ENCODE measurements around the gene MAP1B. TPM values are rescaled to one million over a fixed set of nuclear protein-coding genes. Genes with fewer than 3 reads are reported as not detected.
A peak's percentile ranks its signal among the peaks of the same experiment; 100 is the strongest.

Gene MAP1B
- total RNA-seq, 1 donor from 2014 or later: 20.5 TPM

DNA sequence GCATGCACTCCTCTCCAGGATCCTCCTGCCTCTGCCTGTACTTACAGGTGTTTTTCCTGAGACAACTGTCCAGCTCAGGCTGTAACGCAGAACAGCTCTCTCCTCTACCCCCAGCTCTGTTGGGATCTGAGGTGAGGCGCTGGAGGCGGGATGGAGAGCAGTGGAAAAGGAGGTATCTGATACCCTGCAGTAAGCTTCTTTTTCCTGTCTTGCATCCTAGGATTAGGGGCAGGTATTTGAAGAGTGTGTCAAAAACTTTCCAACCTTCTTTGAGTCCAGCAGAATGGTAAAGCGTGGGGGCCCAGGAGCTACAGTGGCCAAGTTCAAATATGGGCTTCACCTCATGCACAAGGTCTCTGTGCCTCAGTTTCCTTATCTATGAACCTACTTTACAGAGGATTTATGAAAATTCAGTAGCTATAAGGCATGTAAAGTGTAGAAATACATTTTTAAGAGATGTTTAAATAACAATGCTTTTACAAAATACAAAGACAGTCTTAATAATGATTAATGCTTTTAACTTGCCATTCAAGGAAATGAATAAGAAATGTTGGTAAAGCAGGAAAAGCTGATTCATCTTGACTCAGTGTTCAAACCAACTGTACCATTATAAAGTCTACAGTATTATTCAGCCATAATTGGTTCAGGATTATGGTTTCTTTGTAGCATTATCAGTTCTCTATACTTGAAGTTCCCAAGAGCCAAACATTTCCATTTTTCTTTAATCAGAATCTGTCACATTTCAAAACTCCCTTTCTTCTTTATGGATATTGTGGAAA, 26.1 kb downstream of the MAP1B start:
- ATAC-seq (no peak), DNase-seq (no peak)
- no peaks in the 10 kb centered on the region for H3K9me3 ChIP-seq
- no peaks in the 10 kb centered on the region for H3K27me3 ChIP-seq
- H3K27ac ChIP-seq: no peak overlapping the region
- H3K4me3 ChIP-seq: no peak overlapping the region
- H3K36me3 ChIP-seq: no peaks in the 10 kb centered on the region
- intact Hi-C loops (cut with DNase I): no loop called here
- TF ChIP-seq, protein P1, sequence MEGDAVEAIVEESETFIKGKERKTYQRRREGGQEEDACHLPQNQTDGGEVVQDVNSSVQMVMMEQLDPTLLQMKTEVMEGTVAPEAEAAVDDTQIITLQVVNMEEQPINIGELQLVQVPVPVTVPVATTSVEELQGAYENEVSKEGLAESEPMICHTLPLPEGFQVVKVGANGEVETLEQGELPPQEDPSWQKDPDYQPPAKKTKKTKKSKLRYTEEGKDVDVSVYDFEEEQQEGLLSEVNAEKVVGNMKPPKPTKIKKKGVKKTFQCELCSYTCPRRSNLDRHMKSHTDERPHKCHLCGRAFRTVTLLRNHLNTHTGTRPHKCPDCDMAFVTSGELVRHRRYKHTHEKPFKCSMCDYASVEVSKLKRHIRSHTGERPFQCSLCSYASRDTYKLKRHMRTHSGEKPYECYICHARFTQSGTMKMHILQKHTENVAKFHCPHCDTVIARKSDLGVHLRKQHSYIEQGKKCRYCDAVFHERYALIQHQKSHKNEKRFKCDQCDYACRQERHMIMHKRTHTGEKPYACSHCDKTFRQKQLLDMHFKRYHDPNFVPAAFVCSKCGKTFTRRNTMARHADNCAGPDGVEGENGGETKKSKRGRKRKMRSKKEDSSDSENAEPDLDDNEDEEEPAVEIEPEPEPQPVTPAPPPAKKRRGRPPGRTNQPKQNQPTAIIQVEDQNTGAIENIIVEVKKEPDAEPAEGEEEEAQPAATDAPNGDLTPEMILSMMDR (IDR thresholded peaks at IDR 0.05): no peak
- no peaks in the 10 kb centered on the region for H3K4me1 ChIP-seq

DNA sequence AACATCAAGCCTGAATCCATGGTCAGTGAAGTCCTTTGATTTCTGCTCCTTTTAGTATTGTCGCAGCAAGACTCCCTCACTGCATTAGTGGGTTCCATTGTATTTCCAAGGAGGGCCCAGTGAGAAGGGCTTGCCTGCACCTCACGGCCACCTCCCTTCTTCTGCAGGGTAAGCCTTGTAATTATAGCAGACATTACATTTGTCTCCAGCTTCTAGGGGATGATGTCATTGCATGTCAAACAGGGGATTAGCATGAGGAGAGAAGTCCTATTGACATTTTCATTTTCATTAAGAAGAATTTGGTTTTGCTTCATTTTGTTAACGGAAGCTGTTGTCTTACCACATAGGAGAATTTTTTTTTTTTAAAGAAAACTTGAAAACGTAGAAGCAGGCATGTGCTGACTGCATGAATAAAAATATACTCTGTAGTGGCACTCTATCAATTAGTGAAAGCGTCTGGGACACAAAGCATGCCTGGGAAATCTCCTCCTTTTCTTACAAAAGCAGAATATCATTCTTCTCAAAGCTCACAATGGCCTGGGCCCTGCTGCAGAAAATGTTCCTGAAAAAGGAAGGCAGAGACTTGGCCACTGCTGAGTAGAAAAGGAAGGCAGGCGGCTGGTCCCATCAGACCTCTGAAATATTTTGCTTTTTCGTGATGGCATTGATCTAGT, 27.1 kb downstream of the MAP1B start:
- TF ChIP-seq, protein P1 (IDR thresholded peaks at IDR 0.05): no peak
- intact Hi-C loops (cut with DNase I): no loop called here
- ATAC-seq (no peak), DNase-seq (no peak)
- no peaks in the 10 kb centered on the region for H3K36me3 ChIP-seq
- H3K27ac ChIP-seq: no peak overlapping the region
- H3K4me3 ChIP-seq: no peak overlapping the region
- H3K4me1 ChIP-seq: no peaks in the 10 kb centered on the region
- no peaks in the 10 kb centered on the region for H3K9me3 ChIP-seq
- no peaks in the 10 kb centered on the region for H3K27me3 ChIP-seq

DNA sequence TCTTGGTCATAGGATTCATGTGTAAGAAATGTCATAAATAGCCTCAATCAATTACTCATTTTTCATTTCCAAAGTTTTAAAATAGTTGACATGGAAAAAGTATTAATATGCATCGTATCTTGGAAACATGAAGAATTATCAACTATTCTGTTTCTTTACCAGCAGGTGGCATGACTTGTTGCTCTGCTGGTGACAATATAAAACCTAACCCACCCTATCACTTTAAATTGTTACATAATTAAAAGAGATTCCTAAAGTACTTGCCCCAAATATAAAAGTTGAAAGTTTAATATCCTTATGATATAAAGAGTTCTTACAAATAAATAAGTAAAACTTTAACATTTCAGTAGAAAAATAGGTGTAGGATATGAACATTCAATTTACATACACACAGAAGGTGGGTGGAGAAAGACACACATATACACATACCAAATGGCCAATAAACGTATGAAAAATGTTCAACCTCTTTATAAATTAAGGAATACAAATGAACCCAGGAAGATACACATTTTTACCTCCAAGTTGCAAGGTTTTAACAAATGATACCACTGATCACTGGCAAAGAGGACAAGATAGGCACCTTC, 30.6 kb downstream of the MAP1B start:
- H3K9me3 ChIP-seq: no peaks in the 10 kb centered on the region
- no peaks in the 10 kb centered on the region for H3K27me3 ChIP-seq
- TF ChIP-seq, protein P1 (IDR thresholded peaks at IDR 0.05): peak; percentile 54
- H3K4me3 ChIP-seq: no peak overlapping the region
- DNase-seq: no peak
- no peaks in the 10 kb centered on the region for H3K36me3 ChIP-seq
- intact Hi-C loops (cut with DNase I): no loop called here
- ATAC-seq: peak; percentile 39
- no peak overlapping the region for H3K27ac ChIP-seq
- H3K4me1 ChIP-seq: no peaks in the 10 kb centered on the region

DNA sequence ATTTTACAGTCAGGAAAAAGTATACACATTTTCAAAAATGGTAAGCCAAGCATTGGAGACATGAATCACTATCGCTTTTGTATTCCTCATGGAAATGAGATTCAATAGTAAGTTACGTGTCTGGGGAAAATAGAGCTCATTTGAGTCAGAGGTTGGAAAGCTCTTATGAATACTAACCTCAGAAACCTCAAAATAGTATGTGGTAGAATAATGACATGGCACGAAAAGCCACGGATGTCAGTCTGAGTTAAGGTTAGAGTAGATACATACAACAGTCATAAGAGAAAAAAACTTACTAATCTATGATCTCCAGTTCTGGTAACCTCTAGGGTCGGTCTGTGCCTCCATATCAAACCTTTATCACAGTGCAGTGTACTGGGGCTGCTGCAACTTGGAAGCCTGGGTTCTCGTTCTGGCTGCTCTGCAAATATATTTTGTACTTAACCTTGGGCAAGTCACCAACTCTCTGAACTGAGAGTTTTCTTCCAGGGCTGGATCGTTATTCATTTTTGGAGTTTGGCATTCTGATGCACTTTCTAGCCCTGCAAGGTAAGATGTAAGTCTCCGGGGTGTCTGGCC, 31.8 kb downstream of the MAP1B start:
- Histone ChIP-seq H3K27me3 (no peaks in the 10 kb centered on the region), H3K4me1 (no peaks in the 10 kb centered on the region), H3K9me3 (no peaks in the 10 kb centered on the region), H3K4me3 (no peak overlapping the region), H3K27ac (no peak overlapping the region), H3K36me3 (no peaks in the 10 kb centered on the region)
- DNase-seq (no peak), ATAC-seq (no peak)
- intact Hi-C loops (cut with DNase I): no loop called here
- TF ChIP-seq, protein P1 (IDR thresholded peaks at IDR 0.05): no peak

DNA sequence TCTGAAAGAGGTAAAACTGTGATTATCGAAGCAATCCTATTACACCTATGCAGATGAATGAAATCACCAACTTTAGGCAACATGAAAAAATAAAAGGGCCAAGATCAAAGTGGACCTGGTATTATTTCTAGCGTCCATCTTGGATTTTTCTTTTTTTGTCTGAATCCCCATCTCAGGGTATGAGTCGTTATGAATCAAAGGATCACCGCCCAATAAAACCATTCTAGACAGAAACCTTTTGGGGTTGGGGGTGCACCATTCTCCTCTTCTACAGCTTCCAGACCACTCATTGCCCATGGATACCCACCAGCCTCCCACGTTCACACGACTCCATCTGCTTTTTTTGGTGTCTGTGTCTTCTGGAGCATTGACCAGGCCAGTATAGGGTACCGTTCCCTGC, 33.4 kb downstream of the MAP1B start:
- no peak for DNase-seq
- Histone ChIP-seq H3K4me3 (no peak overlapping the region), H3K4me1 (no peaks in the 10 kb centered on the region), H3K27me3 (no peaks in the 10 kb centered on the region), H3K36me3 (no peaks in the 10 kb centered on the region), H3K27ac (no peak overlapping the region), H3K9me3 (no peaks in the 10 kb centered on the region)
- ATAC-seq: no peak
- intact Hi-C loops (cut with DNase I): no loop called here
- TF ChIP-seq, protein P1 (IDR thresholded peaks at IDR 0.05): no peak

Measured in upper lobe of right lung (tissue), 1 donor.